GM12878 (cell line): ENCODE results near the gene DBN1. TPM values are rescaled to one million over a fixed set of nuclear protein-coding genes. Genes with fewer than 3 reads are reported as not detected.

Source experiments
- ATAC-seq: fragments of 200-7000 bp; cut with Tn5 transposase; 3 replicates; pipeline ENCODE4 v1.9.1; 2020; ENCODE audit warnings: mild to moderate bottlenecking, moderate library complexity
- BruUV-seq: library from RNA; stranded (reverse); fragments of 400-500 nt; replicated peaks from 2 replicates; lab custom pipeline; 2021; lab: Mats Ljungman, UMichigan
- CTCF ChIA-PET: fragments of 300-600 bp; sonication (Branson Sonifier 250); formaldehyde crosslinking; extraction: SDS; loops from one replicate; lab custom pipeline; 2021; ENCODE audit warnings: inconsistent platforms; lab: Yijun Ruan, JAX
- POLR2A ChIA-PET: fragments of 350-600 bp; formaldehyde crosslinking; extraction: SDS; loops from one replicate; lab custom pipeline; 2021; ENCODE audit warnings: inconsistent platforms; lab: Charles Lee
- RAD21 ChIA-PET: fragments of 300-600 bp; sonication (Branson Sonifier 250); formaldehyde crosslinking; loops from one replicate; lab custom pipeline; 2023; ENCODE audit warnings: antibody characterized with exemption; ENCODE audit not compliant: unreplicated experiment; lab: Charles Lee
- SMC1A ChIA-PET: fragments of 300-600 bp; sonication (Branson Sonifier 250); formaldehyde crosslinking; loops from one replicate; lab custom pipeline; 2023; ENCODE audit not compliant: unreplicated experiment, uncharacterized antibody; lab: Charles Lee
- DNase-seq: peaks from one replicate; pipeline ENCODE4 v3.0.0-alpha.2; 2011; ENCODE audit warnings: low read depth, low spot score
- FAIRE-seq: peaks from 3 replicates; lab custom pipeline; 2011; peaks lifted over from hg19 to GRCh38; lab: Jason Lieb, UNC
- H2AFZ ChIP-seq: 2 replicates; pipeline ENCODE4 v1.6.0; 2011; ENCODE audit warnings: low read depth, low read length, control low read depth; ENCODE audit not compliant: control insufficient read depth
- H3K27ac ChIP-seq: 2 replicates; pipeline ENCODE4 v1.5.1; 2011; ENCODE audit warnings: control low read depth; ENCODE audit not compliant: control insufficient read depth, insufficient read depth
- H3K27me3 ChIP-seq, 2 experiments: replicated peaks in 1 of 2; 2 replicates each; pipeline versions ENCODE4 v1.6.0 to v1.6.1; 2011; ENCODE audit warnings: low read length in 1 of 2; ENCODE audit not compliant: control insufficient read depth in 2 of 2, insufficient read depth in 2 of 2
- H3K36me3 ChIP-seq, 2 experiments: 2 replicates each; pipeline ENCODE4 v1.5.1; 2011; ENCODE audit warnings: low read length in 1 of 2; ENCODE audit not compliant: control insufficient read depth in 2 of 2, insufficient read depth in 2 of 2
- H3K4me1 ChIP-seq: 2 replicates; pipeline ENCODE4 v1.6.1; 2011; ENCODE audit warnings: mild to moderate bottlenecking, low read length, moderate library complexity, mixed read lengths; ENCODE audit not compliant: control insufficient read depth, insufficient read depth
- H3K4me2 ChIP-seq: 2 replicates; pipeline ENCODE4 v1.6.0; 2011; ENCODE audit warnings: control low read depth; ENCODE audit not compliant: control insufficient read depth, insufficient read depth
- H3K4me3 ChIP-seq: fragments of 200-600 bp; sonication (generic); 2 replicates; pipeline ENCODE4 v1.5.1; 2016
- H3K79me2 ChIP-seq: 2 replicates; pipeline ENCODE4 v1.6.0; 2011; ENCODE audit warnings: low read length; ENCODE audit not compliant: control insufficient read depth, insufficient read depth
- H3K9ac ChIP-seq: 2 replicates; pipeline ENCODE4 v1.8.0; 2011; ENCODE audit warnings: low read length, control low read depth, mixed read lengths; ENCODE audit not compliant: control insufficient read depth, insufficient read depth
- H3K9me3 ChIP-seq: replicated peaks from 3 replicates; pipeline ENCODE4 v1.5.1; 2011; ENCODE audit warnings: mild to moderate bottlenecking, low read length; ENCODE audit not compliant: control insufficient read depth, insufficient read depth
- H4K20me1 ChIP-seq: 2 replicates; pipeline ENCODE4 v1.6.0; 2011; ENCODE audit not compliant: control insufficient read depth, insufficient read depth
- HDAC6 ChIP-seq: fragments of 200-600 bp; sonication (generic); IDR thresholded peaks from one replicate; pipeline ENCODE4 v1.8.0; 2017; ENCODE audit warnings: antibody characterized with exemption; ENCODE audit not compliant: unreplicated experiment
- MEF2A ChIP-seq: IDR thresholded peaks from 2 replicates; pipeline ENCODE4 v1.6.1; 2011; ENCODE audit warnings: low read depth, mild to moderate bottlenecking, low read length, moderate library complexity; ENCODE audit not compliant: insufficient read depth
- PML ChIP-seq: IDR thresholded peaks from 2 replicates; pipeline ENCODE4 v1.6.1; 2012; ENCODE audit warnings: low read length, inconsistent platforms
- SIX5 ChIP-seq: IDR thresholded peaks from 2 replicates; pipeline ENCODE4 v1.6.1; 2011; ENCODE audit warnings: mild to moderate bottlenecking, low read depth, low read length, moderate library complexity; ENCODE audit not compliant: severe bottlenecking
- TBL1XR1 ChIP-seq: IDR thresholded peaks from 2 replicates; pipeline ENCODE4 v1.6.1; 2012; ENCODE audit warnings: low read depth, low read length, improper control_type of control experiment
- ZBTB11 ChIP-seq: fragments of 450-650 bp; formaldehyde crosslinking; IDR thresholded peaks from 2 replicates; pipeline ENCODE4 v1.5.0; 2022; ENCODE audit warnings: mild to moderate bottlenecking, missing genetic modification characterization
- WGBS: methylation state at CpG from one replicate; pipeline ENCODE4 v1.1.6; 2016; ENCODE audit warnings: low lambda C conversion rate; ENCODE audit not compliant: insufficient replicate concordance, insufficient coverage; ENCODE audit errors: missing lambda C conversion rate; 5-methylcytosine and 5-hydroxymethylcytosine counted together
- in situ Hi-C: fragments of 300-500 bp; cut with MboI; formaldehyde crosslinking; loops from 9 replicates; pipeline ENCODE4 v1.14.3; 2018; ENCODE audit warnings: mixed read lengths
- intact Hi-C: fragments of 100-400 bp; cut with micrococcal nuclease; formaldehyde crosslinking; loops from one replicate; pipeline ENCODE4 v1.14.2; 2022; ENCODE audit not compliant: unreplicated experiment
- polyA plus RNA-seq, 11 experiments: library from polyadenylated mRNA; depleted of rRNA in 4 of 11; unstranded in 6 of 11; stranded (reverse) in 5 of 11; fragments of >200 nt; fragmentation: Nextera tagmentation in 4 of 11; fragmentation: Illumina TruSeq in 1 of 11; extraction: Ambion mirVana in 4 of 11; extraction: Trizol in 1 of 11; gene quantifications; 1 replicate in 1 of 11; 2 replicates in 10 of 11; pipeline versions ENCODE4 v1.2.1 to v1.2.3, GENCODE V29; 2011 to 2016; ENCODE audit warnings: inconsistent platforms in 2 of 11, missing spikeins in 2 of 11, low read depth in 1 of 11
- total RNA-seq, 4 experiments: library from RNA; depleted of rRNA in 3 of 4; stranded (reverse); fragments of >200 nt in 3 of 4; fragmentation: Illumina TruSeq in 1 of 4; extraction: Trizol in 1 of 4; gene quantifications; 2 replicates each; pipeline versions ENCODE4 v1.2.1 to v1.2.3, GENCODE V29; 2013 to 2021
- TF ChIP-seq, protein P1 (sequence below): fragments of 450-650 bp; IDR thresholded peaks from 2 replicates; pipeline ENCODE4 v1.6.1; 2017; ENCODE audit warnings: mild to moderate bottlenecking
- TF ChIP-seq, protein P2 (sequence below): fragments of 450-650 bp; formaldehyde crosslinking; IDR thresholded peaks from 2 replicates; pipeline ENCODE4 v1.4.0; 2020; ENCODE audit warnings: mild to moderate bottlenecking, moderate library complexity

The DBN1 gene
- total and polyA plus RNA-seq, 10 of the 15 experiments (the other 5 are each of a cell fraction or from before 2014, with no cell fraction given): 0.18 to 81.0 (median 27.9) TPM

DNA sequence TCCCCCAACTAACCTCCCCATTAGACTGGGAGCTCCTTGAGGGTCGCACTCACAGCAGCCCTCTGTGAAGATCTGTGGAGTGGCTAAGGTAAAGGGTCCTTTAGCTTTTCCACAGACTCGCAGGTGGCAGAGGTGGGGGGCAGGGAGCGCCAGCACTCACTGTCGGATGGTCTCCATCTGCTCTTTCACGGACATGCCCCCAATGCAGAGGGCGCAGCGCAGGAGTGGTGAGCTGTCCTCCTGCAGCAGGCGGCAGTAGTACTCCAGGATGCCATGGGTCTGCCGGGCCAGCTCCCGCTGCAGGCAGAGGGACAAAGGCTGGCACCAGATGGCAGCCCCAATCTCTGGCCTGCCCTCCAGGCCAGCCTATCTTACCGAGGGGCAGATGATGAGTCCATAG, 41.1 kb upstream of the DBN1 start:
- Histone ChIP-seq H3K27me3 (no peaks in the 10 kb centered on the region), H4K20me1 (no peaks in the 10 kb centered on the region), H3K36me3 (peaks cover 17 to 39% of the 10 kb centered on the region in 2 experiments; a peak in 3 of 4 replicates), H3K9me3 (no peaks in the 10 kb centered on the region), H3K4me1 (peaks cover 35% of the 10 kb centered on the region), H3K9ac (no peak overlapping the region), H2AFZ (no peak overlapping the region), H3K4me3 (no peak overlapping the region), H3K79me2 (peaks cover 37% of the 10 kb centered on the region), H3K4me2 (no peak overlapping the region), H3K27ac (no peak overlapping the region)
- BruUV-seq: no TSS peak
- intact Hi-C loops (no loop called here), in situ Hi-C loops (no loop called here)
- WGBS: 97% methylated on average over 11 of the region's 11 CpGs
- POLR2A ChIA-PET: no interaction called here
- TF ChIP-seq PML (no peak), TBL1XR1 (no peak)
- TF ChIP-seq, protein P1, sequence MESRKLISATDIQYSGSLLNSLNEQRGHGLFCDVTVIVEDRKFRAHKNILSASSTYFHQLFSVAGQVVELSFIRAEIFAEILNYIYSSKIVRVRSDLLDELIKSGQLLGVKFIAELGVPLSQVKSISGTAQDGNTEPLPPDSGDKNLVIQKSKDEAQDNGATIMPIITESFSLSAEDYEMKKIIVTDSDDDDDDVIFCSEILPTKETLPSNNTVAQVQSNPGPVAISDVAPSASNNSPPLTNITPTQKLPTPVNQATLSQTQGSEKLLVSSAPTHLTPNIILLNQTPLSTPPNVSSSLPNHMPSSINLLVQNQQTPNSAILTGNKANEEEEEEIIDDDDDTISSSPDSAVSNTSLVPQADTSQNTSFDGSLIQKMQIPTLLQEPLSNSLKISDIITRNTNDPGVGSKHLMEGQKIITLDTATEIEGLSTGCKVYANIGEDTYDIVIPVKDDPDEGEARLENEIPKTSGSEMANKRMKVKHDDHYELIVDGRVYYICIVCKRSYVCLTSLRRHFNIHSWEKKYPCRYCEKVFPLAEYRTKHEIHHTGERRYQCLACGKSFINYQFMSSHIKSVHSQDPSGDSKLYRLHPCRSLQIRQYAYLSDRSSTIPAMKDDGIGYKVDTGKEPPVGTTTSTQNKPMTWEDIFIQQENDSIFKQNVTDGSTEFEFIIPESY: no peak
- DNase-seq (no peak), ATAC-seq (no peak), FAIRE-seq (no peak)
- SMC1A ChIA-PET: no interaction called here
- RAD21 ChIA-PET: no interaction called here
- CTCF ChIA-PET: no interaction called here

DNA sequence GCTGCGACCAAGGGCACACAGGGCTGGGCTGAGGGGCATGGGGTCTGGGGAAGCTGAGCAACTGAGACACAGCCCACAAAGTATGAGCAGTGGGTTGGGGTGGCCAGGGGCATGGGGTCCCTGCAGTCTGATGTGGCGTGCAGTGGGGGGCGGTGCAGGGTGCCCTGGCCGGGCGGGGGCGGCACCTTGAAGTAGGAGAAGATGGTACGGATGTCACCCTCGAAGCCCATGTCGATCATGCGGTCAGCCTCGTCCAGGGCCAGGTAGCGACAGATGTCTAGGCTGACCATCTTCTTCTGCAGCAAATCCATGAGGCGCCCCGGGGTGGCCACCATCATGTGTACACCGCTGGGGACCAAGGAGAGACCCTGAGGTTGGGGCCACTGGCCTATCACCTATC, 40.1 kb upstream of the DBN1 start:
- BruUV-seq: no TSS peak
- DNase-seq (no peak), ATAC-seq (no peak), FAIRE-seq (no peak)
- Histone ChIP-seq H3K27me3 (no peaks in the 10 kb centered on the region), H3K4me3 (no peak overlapping the region), H2AFZ (no peak overlapping the region), H3K9ac (no peak overlapping the region), H3K27ac (no peak overlapping the region), H3K4me2 (no peak overlapping the region), H4K20me1 (no peaks in the 10 kb centered on the region), H3K36me3 (peaks cover 17 to 37% of the 10 kb centered on the region in 2 experiments; a peak in 3 of 4 replicates), H3K9me3 (no peaks in the 10 kb centered on the region), H3K4me1 (peaks cover 40% of the 10 kb centered on the region), H3K79me2 (peaks cover 48% of the 10 kb centered on the region)
- CTCF ChIA-PET: no interaction called here
- SMC1A ChIA-PET: no interaction called here
- RAD21 ChIA-PET: no interaction called here
- POLR2A ChIA-PET: interaction anchor here (0.6 kb wide), 1 partner anchor 16 kb away, joined by 3 read pairs; no protein-coding TSS in a partner anchor
- in situ Hi-C loops (no loop called here), intact Hi-C loops (no loop called here)
- WGBS: 99% methylated on average over 15 of the region's 15 CpGs
- TF ChIP-seq MEF2A (no peak), HDAC6 (no peak), ZBTB11 (CRISPR knock-in tag) (no peak), SIX5 (no peak)
- TF ChIP-seq, protein P2, sequence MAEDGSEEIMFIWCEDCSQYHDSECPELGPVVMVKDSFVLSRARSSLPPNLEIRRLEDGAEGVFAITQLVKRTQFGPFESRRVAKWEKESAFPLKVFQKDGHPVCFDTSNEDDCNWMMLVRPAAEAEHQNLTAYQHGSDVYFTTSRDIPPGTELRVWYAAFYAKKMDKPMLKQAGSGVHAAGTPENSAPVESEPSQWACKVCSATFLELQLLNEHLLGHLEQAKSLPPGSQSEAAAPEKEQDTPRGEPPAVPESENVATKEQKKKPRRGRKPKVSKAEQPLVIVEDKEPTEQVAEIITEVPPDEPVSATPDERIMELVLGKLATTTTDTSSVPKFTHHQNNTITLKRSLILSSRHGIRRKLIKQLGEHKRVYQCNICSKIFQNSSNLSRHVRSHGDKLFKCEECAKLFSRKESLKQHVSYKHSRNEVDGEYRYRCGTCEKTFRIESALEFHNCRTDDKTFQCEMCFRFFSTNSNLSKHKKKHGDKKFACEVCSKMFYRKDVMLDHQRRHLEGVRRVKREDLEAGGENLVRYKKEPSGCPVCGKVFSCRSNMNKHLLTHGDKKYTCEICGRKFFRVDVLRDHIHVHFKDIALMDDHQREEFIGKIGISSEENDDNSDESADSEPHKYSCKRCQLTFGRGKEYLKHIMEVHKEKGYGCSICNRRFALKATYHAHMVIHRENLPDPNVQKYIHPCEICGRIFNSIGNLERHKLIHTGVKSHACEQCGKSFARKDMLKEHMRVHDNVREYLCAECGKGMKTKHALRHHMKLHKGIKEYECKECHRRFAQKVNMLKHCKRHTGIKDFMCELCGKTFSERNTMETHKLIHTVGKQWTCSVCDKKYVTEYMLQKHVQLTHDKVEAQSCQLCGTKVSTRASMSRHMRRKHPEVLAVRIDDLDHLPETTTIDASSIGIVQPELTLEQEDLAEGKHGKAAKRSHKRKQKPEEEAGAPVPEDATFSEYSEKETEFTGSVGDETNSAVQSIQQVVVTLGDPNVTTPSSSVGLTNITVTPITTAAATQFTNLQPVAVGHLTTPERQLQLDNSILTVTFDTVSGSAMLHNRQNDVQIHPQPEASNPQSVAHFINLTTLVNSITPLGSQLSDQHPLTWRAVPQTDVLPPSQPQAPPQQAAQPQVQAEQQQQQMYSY: no peak
